SJCRH30 (cell line): ENCODE measurements around the gene KRTAP6-1. TPM values are rescaled to one million over a fixed set of nuclear protein-coding genes. Genes with fewer than 3 reads are reported as not detected.

Experiments
- DNase-seq, 2 experiments: peaks; one replicate each; pipeline ENCODE4 v3.0.0-alpha.2; 2015 to 2020
- H3K27ac ChIP-seq: fragments of 250-450 bp; sonication (Bioruptor Pico); 2 replicates; pipeline ENCODE4 v1.5.1; 2020; ENCODE audit warnings: mild to moderate bottlenecking, moderate library complexity
- H3K27me3 ChIP-seq: fragments of 250-450 bp; sonication (Bioruptor Pico); 2 replicates; pipeline ENCODE4 v1.5.1; 2020; ENCODE audit warnings: mild to moderate bottlenecking, moderate library complexity
- H3K36me3 ChIP-seq: fragments of 250-450 bp; sonication (Bioruptor Pico); 2 replicates; pipeline ENCODE4 v1.5.1; 2020; ENCODE audit warnings: mild to moderate bottlenecking, moderate library complexity
- H3K4me1 ChIP-seq: fragments of 250-450 bp; sonication (Bioruptor Pico); 2 replicates; pipeline ENCODE4 v1.5.1; 2020; ENCODE audit warnings: mild to moderate bottlenecking, moderate library complexity
- H3K4me3 ChIP-seq: fragments of 250-450 bp; sonication (Bioruptor Pico); 2 replicates; pipeline ENCODE4 v1.5.1; 2020; ENCODE audit warnings: mild to moderate bottlenecking, moderate library complexity
- H3K9me3 ChIP-seq: fragments of 250-450 bp; sonication (Bioruptor Pico); replicated peaks from 2 replicates; pipeline ENCODE4 v1.5.1; 2020; ENCODE audit warnings: mild to moderate bottlenecking, moderate library complexity
- total RNA-seq: library from RNA; depleted of rRNA; stranded (reverse); fragments of >200 nt; shearing (Covaris generic); gene quantifications from 2 replicates; pipeline ENCODE4 v1.2.3, GENCODE V29; 2014; rRNA removed

KRTAP6-1 gene
- total RNA-seq, 1 experiment from 2014 or later: not detected

- no peaks in the 10 kb centered on the region for H3K36me3 ChIP-seq
- H3K4me3 ChIP-seq: no peak overlapping the region
- no peaks in the 10 kb centered on the region for H3K27me3 ChIP-seq
- no peak overlapping the region for H3K27ac ChIP-seq
- H3K4me1 ChIP-seq: no peaks in the 10 kb centered on the region
- no peaks in the 10 kb centered on the region for H3K9me3 ChIP-seq
- DNase-seq: no peak
Measured at GRCh38 chr21:30605968-30606367, 7.8 kb downstream of the KRTAP6-1 start.

GRCh38 chr21:30600787-30601186, 12.9 kb downstream of the KRTAP6-1 start, which contains the start of gene KRTAP22-1:
Gene KRTAP22-1, plus strand, starts transcription at chr21:30601087.
- no peaks in the 10 kb centered on the region for H3K9me3 ChIP-seq
- no peaks in the 10 kb centered on the region for H3K4me1 ChIP-seq
- H3K36me3 ChIP-seq: no peaks in the 10 kb centered on the region
- H3K4me3 ChIP-seq: no peak within 1 kb of the TSS
- H3K27ac ChIP-seq: no peak within 1 kb of the TSS
- no peaks in the 10 kb centered on the region for H3K27me3 ChIP-seq
- DNase-seq: no peak

- H3K4me3 ChIP-seq: no peak within 1 kb of the TSS
- no peaks in the 10 kb centered on the region for H3K27me3 ChIP-seq
- no peak within 1 kb of the TSS for H3K27ac ChIP-seq
- no peaks in the 10 kb centered on the region for H3K36me3 ChIP-seq
- no peaks in the 10 kb centered on the region for H3K9me3 ChIP-seq
- no peaks in the 10 kb centered on the region for H3K4me1 ChIP-seq
- no peak for DNase-seq
Measured at GRCh38 chr21:30598802-30599201, 14.9 kb downstream of the KRTAP6-1 start, which contains the start of gene KRTAP6-2. Gene KRTAP6-2, minus strand, starts transcription at chr21:30598902. Its CDS starts 28 bp downstream, at chr21:30598874.

- H3K4me3 ChIP-seq: no peak within 1 kb of the TSS
- H3K9me3 ChIP-seq: no peaks in the 10 kb centered on the region
- H3K27me3 ChIP-seq: no peaks in the 10 kb centered on the region
- H3K4me1 ChIP-seq: no peaks in the 10 kb centered on the region
- no peak within 1 kb of the TSS for H3K27ac ChIP-seq
- H3K36me3 ChIP-seq: no peaks in the 10 kb centered on the region
- DNase-seq: no peak
Measured at GRCh38 chr21:30592140-30592539, 21.6 kb downstream of the KRTAP6-1 start, which contains the start of gene KRTAP6-3. Gene KRTAP6-3, plus strand, starts transcription at chr21:30592440. Its CDS starts 6 bp downstream, at chr21:30592446.

- H3K9me3 ChIP-seq: no peaks in the 10 kb centered on the region
- H3K4me1 ChIP-seq: no peaks in the 10 kb centered on the region; the same call in 1 of the 2 replicates
- no peak within 1 kb of the TSS for H3K27ac ChIP-seq
- H3K27me3 ChIP-seq: no peaks in the 10 kb centered on the region
- H3K4me3 ChIP-seq: no peak within 1 kb of the TSS
- DNase-seq: no peak
- 0 out of 2 replicates have a peak, but pooled peaks cover 2% of the 10 kb centered on the region for H3K36me3 ChIP-seq
Measured at GRCh38 chr21:30590297-30590696, 23.4 kb downstream of the KRTAP6-1 start, which contains the start of gene KRTAP22-2. Gene KRTAP22-2, minus strand, starts transcription at chr21:30590397.

GRCh38 chr21:30582870-30583269, 30.9 kb downstream of the KRTAP6-1 start:
- Histone ChIP-seq H3K36me3 (0 out of 2 replicates have a peak, but pooled peaks cover 2% of the 10 kb centered on the region), H3K27ac (no peak overlapping the region), H3K27me3 (no peaks in the 10 kb centered on the region), H3K4me1 (no peaks in the 10 kb centered on the region; the same call in 1 of the 2 replicates), H3K4me3 (no peak overlapping the region), H3K9me3 (no peaks in the 10 kb centered on the region)
- no peak for DNase-seq

GRCh38 chr21:30580132-30580531, 33.6 kb downstream of the KRTAP6-1 start:
- H3K4me3 ChIP-seq: no peak overlapping the region
- H3K4me1 ChIP-seq: no peaks in the 10 kb centered on the region
- H3K27ac ChIP-seq: no peak overlapping the region
- H3K36me3 ChIP-seq: no peaks in the 10 kb centered on the region
- DNase-seq: no peak
- no peaks in the 10 kb centered on the region for H3K9me3 ChIP-seq
- no peaks in the 10 kb centered on the region for H3K27me3 ChIP-seq

- Histone ChIP-seq H3K4me1 (no peaks in the 10 kb centered on the region), H3K27me3 (no peaks in the 10 kb centered on the region), H3K9me3 (no peaks in the 10 kb centered on the region)
Measured at GRCh38 chr21:30579346-30579745, 34.4 kb downstream of the KRTAP6-1 start.

GRCh38 chr21:30577766-30578165, 36.0 kb downstream of the KRTAP6-1 start:
- no peak overlapping the region for H3K4me3 ChIP-seq
- no peak overlapping the region for H3K27ac ChIP-seq
- no peaks in the 10 kb centered on the region for H3K9me3 ChIP-seq
- DNase-seq: no peak
- H3K36me3 ChIP-seq: no peaks in the 10 kb centered on the region
- no peaks in the 10 kb centered on the region for H3K27me3 ChIP-seq
- H3K4me1 ChIP-seq: no peaks in the 10 kb centered on the region

More at GRCh38 chr21:30579346-30579745, 34.4 kb downstream of the KRTAP6-1 start:
- Histone ChIP-seq H3K4me3 (no peak overlapping the region), H3K27ac (no peak overlapping the region), H3K36me3 (no peaks in the 10 kb centered on the region)
- DNase-seq: no peak

- Histone ChIP-seq H3K4me1 (no peaks in the 10 kb centered on the region), H3K36me3 (peaks cover 2% of the 10 kb centered on the region; the same call in 1 of the 2 replicates), H3K27me3 (no peaks in the 10 kb centered on the region), H3K9me3 (no peaks in the 10 kb centered on the region), H3K27ac (no peak overlapping the region), H3K4me3 (no peak overlapping the region)
- DNase-seq: no peak
Measured at GRCh38 chr21:30567617-30568016, 46.1 kb downstream of the KRTAP6-1 start.

GRCh38 chr21:30563630-30564029, 50.1 kb downstream of the KRTAP6-1 start:
- Histone ChIP-seq H3K27me3 (no peaks in the 10 kb centered on the region), H3K4me3 (no peak overlapping the region), H3K36me3 (peaks cover 2% of the 10 kb centered on the region; the same call in 1 of the 2 replicates), H3K4me1 (no peaks in the 10 kb centered on the region), H3K27ac (no peak overlapping the region), H3K9me3 (no peaks in the 10 kb centered on the region)
- no peak for DNase-seq

Other genes starting within 250 kb of the KRTAP6-1 start
- not detected in 2 replicates for gene KRTAP13-2, start 241.7 kb downstream of the KRTAP6-1 start, total RNA-seq
- gene KRTAP13-1, start 217.9 kb downstream of the KRTAP6-1 start, total RNA-seq: not detected in 2 replicates
- not detected in 2 replicates for gene KRTAP13-3, start 188.0 kb downstream of the KRTAP6-1 start, total RNA-seq
- not detected in 2 replicates for gene KRTAP13-4, start 183.7 kb downstream of the KRTAP6-1 start, total RNA-seq
- not detected in 2 replicates for gene KRTAP15-1, start 173.7 kb downstream of the KRTAP6-1 start, total RNA-seq
- not detected in 2 replicates for gene KRTAP19-1, start 133.6 kb downstream of the KRTAP6-1 start, total RNA-seq
- gene KRTAP19-2, start 126.5 kb downstream of the KRTAP6-1 start, total RNA-seq: not detected in 2 replicates
- gene KRTAP19-3, start 121.9 kb downstream of the KRTAP6-1 start, total RNA-seq: not detected in 2 replicates
- gene KRTAP19-4, start 116.8 kb downstream of the KRTAP6-1 start, total RNA-seq: not detected in 2 replicates
- not detected in 2 replicates for gene KRTAP19-5, start 111.8 kb downstream of the KRTAP6-1 start, total RNA-seq
- gene KRTAP19-6, start 72.1 kb downstream of the KRTAP6-1 start, total RNA-seq: not detected in 2 replicates
- not detected in 2 replicates for gene KRTAP19-7, start 52.6 kb downstream of the KRTAP6-1 start, total RNA-seq
- not detected in 2 replicates for gene KRTAP22-2, start 23.5 kb downstream of the KRTAP6-1 start, total RNA-seq
- gene KRTAP6-3, start 21.5 kb downstream of the KRTAP6-1 start, total RNA-seq: not detected in 2 replicates
- not detected in 2 replicates for gene KRTAP6-2, start 15.0 kb downstream of the KRTAP6-1 start, total RNA-seq
- not detected in 2 replicates for gene KRTAP22-1, start 12.8 kb downstream of the KRTAP6-1 start, total RNA-seq
- not detected in 2 replicates for gene KRTAP20-1, start 2.5 kb upstream of the KRTAP6-1 start, total RNA-seq
- gene KRTAP20-4, start 6.7 kb upstream of the KRTAP6-1 start, total RNA-seq: not detected in 2 replicates
- gene KRTAP20-2, start 21.3 kb upstream of the KRTAP6-1 start, total RNA-seq: not detected in 2 replicates
- gene KRTAP20-3, start 28.9 kb upstream of the KRTAP6-1 start, total RNA-seq: not detected in 2 replicates
- not detected in 2 replicates for gene KRTAP21-3, start 104.8 kb upstream of the KRTAP6-1 start, total RNA-seq
- gene KRTAP21-2, start 133.3 kb upstream of the KRTAP6-1 start, total RNA-seq: not detected in 2 replicates
- gene KRTAP21-1, start 141.5 kb upstream of the KRTAP6-1 start, total RNA-seq: not detected in 2 replicates
- gene KRTAP8-1, start 199.3 kb upstream of the KRTAP6-1 start, total RNA-seq: not detected in 2 replicates
- not detected in 2 replicates for gene KRTAP7-1, start 215.8 kb upstream of the KRTAP6-1 start, total RNA-seq